HEK293 (cell line): ENCODE results near the gene DCN.

ENCODE experiments used
- TSHZ1 ChIP-seq: fragments of 450-650 bp; formaldehyde crosslinking; IDR thresholded peaks from 2 replicates; pipeline ENCODE4 v1.5.1; 2016; ENCODE audit warnings: missing biosample characterization, missing genetic modification characterization, borderline replicate concordance
- ZNF10 ChIP-seq: fragments of 450-650 bp; formaldehyde crosslinking; IDR thresholded peaks from 2 replicates; pipeline ENCODE4 v1.5.1; 2017; ENCODE audit warnings: missing biosample characterization, missing genetic modification characterization
- ZNF266 ChIP-seq: fragments of 450-650 bp; formaldehyde crosslinking; IDR thresholded peaks from 2 replicates; pipeline ENCODE4 v1.5.1; 2016; ENCODE audit warnings: missing biosample characterization, missing genetic modification characterization, low read depth
- ZNF776 ChIP-seq: fragments of 450-650 bp; formaldehyde crosslinking; IDR thresholded peaks from 2 replicates; pipeline ENCODE4 v1.5.0; 2017; ENCODE audit warnings: missing biosample characterization, missing genetic modification characterization, borderline replicate concordance
- TF ChIP-seq, protein P1 (sequence below): fragments of 450-650 bp; formaldehyde crosslinking; IDR thresholded peaks from 2 replicates; pipeline ENCODE4 v1.5.1; 2016; ENCODE audit warnings: missing biosample characterization, missing genetic modification characterization

DNA sequence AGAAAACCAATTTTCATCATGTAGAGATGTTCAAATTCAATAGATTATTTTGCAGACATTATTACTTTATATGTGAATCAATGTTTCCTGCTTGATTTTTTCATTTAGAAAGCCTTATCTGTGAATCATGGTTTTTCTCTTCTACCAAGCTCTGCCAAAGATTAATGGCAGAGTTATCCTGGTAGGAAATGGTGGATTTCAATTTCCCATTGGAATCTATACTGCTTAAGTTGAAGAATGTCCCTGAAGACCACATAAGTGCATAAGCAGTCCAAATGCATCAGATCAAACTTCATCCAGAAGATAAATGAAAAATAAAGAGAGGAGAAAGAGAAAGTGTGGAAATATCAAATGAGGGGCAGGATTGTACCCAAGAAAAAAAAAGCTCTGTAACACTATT is 76.3 kb downstream of the DCN start:
- TF ChIP-seq ZNF10 (tag by site-specific recombination) (no peak), ZNF776 (tag by site-specific recombination) (no peak), ZNF266 (no peak), TSHZ1 (tag by site-specific recombination) (no peak)
- TF ChIP-seq, protein P1, sequence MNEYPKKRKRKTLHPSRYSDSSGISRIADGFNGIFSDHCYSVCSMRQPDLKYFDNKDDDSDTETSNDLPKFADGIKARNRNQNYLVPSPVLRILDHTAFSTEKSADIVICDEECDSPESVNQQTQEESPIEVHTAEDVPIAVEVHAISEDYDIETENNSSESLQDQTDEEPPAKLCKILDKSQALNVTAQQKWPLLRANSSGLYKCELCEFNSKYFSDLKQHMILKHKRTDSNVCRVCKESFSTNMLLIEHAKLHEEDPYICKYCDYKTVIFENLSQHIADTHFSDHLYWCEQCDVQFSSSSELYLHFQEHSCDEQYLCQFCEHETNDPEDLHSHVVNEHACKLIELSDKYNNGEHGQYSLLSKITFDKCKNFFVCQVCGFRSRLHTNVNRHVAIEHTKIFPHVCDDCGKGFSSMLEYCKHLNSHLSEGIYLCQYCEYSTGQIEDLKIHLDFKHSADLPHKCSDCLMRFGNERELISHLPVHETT (tag by site-specific recombination) = no peak
